Cerebellar cortex (tissue), 1 donor: Measurements from ENCODE around the gene KAT6B.
A peak's percentile ranks its signal among the peaks of the same experiment; 100 is the strongest.
"Not testable (repeated sequence)": the region's sequence is repeated elsewhere in the genome, so short reads cannot be mapped to it uniquely, and the experiment has no call there.

Experiments used
- DNase-seq: peaks from one replicate; pipeline ENCODE4 v3.0.0-alpha.2; 2015; ENCODE audit warnings: low spot score

Gene KAT6B

DNA sequence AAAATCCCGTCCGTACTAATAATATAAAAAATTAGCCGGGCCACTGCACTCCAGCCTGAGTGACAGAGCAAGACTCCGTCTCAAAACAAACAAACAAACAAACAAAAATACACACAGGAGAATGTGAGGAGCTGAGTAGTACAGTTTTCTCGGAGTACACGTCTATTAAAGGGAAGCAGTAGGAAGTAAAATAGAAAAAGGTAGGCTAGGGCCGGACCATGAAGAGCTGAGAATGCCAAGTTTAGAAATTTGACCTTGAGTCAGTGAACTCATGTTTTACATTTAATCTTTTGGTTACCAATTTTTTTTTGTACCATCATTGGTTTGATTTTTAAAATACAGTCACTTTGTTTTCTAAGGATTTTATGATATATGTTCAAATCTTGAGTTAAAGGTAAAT, 64.1 kb downstream of the KAT6B start:
- no peak for DNase-seq

DNA sequence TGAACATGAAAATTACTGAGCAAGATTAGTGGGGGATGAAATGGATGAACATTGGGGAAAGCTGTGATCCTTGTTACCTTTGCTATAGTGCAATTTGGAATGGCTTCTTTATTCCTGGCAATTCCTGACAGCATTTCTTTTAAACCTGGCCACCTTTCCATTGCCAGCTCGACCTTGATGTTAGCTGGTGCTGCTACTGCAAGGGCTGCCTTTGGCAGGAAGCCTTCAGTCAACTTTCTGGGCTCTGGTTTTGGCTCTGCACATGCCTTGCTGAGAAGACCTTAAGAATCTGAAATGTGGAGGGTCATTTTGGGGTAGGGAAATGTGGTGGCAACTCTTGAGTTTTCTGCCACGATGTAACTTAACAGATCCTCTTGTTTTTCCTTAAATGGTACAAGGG, 64.7 kb downstream of the KAT6B start:
- peak; percentile 78 for DNase-seq

DNA sequence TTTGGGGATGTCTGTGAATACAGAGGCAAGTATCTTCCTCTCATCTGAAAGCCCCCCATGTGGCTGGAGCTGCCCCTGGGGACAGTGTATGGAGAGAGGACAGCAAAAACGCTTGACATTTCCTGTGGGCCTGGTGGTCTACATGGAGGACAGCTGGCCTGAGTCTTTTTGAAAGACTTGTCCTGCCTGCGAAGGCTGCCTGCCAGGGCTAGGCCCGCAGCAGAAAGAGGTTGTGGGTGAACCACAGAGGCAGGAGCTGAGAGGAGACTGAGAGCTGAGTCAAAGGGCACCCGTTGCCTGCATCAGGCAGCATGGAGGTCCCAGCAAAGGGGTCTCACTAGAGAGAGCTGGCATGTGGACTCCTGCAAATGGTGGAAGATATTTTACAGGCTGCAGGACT, 66.4 kb downstream of the KAT6B start:
- DNase-seq, result no peak

DNA sequence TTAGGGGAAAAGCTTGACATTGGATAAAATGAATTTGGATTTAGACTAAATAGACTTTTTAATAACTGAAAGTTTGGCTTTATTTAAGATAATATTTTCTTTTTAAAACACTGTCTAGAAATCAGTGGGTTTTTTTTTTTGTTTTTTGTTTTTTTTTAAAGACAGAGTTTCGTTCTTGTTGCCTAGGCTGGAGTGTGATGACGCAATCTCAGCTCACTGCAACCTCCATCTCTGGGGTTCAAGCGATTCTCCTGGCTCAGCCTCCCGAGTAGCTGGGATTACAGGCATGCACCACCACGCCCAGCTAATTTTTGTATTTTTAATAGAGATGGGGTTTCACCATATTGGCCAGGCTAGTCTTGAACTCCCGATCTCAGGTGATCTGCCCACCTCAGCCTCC, 66.9 kb downstream of the KAT6B start:
- DNase-seq, result not testable (repeated sequence)

DNA sequence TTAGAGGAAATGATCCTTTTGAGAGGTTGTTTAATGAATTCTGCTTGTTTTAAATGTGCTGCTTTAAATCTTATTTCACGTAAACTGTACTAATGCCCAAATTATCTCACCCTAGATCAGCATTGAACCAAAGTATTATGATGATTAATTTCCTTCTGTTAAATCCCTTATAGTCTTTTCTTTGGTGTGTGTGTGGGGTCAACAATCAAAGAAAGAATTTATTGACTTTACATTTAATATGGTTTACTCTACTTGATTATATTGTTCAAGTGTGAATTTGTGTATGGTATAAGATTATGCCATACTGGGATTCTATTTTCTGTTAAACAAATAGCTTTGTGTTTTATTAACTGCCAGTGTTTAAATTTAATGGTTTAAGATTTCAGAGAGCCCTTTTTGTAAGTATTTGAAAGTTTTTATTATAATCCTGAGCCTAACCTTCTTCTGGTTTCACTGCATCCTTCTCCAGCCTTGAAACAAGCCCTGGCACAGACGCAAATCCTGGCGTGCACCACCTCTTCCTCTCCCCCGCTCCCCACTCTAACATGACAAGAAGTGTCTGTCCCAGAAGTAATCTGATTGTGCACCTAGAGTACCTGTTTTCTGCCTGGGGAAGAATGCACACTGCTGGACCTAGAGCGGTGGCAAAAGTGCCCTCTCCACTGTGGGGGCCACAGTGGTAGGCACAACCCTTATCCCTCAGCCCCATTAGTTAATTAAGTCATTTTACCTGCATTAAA, 70.6 kb downstream of the KAT6B start:
- DNase-seq, result peak; percentile 22

DNA sequence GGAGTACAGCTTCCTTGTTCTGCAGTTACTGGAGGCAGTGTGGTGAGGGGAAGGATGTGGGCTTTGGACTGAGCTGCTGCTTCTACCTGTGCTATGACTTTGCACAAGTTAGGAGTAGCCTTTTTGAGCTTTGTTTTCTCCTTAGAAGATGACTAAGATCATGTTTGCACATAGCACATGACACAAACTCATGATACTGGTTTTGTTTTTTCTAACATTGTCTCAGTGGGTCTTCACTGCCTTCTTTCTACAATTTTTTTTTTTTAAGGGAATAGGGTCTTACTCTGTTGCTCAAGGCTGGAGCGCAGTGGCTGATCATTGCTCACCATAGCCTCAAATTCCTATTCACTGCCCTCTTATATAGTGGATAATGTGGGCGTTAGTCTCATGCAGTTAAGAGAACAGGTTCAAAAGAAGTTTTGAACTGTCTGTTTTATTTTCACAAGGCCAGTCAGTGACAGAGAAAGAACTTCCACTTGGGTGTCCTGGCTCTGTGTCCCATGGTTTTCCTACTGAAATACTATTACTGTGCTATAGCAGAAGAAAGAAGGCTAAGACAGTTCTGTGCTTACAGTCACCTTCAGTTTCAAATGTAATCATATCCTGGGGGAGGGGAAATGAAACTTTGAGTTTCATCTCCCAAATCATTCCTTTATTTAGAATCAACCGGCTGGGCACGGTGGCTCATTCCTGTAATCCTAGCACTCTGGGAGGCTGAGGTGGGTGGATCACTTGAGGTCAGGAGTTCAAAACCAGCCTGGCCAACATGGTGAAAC, 72.0 kb downstream of the KAT6B start:
- no peak for DNase-seq

DNA sequence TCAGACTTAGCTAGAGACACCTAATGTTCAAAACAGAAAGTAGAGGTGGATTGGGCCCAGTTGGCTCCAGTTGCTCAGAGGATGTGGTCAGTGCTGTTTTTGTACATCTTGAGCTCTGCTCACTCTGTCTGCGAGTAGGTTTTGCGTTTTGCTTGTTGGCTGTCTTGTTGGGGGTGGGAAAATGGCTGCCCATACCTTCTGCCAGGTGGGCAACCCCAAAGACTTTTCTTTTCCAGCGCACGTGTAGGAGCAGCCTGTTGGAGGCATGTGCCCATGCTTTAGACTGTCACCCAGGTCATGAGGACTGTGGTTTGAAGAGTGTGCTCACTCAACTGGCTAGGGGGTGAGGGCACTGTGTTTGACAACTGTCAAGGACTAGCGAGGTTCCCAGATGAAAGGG, 73.9 kb downstream of the KAT6B start:
- DNase-seq, result no peak

DNA sequence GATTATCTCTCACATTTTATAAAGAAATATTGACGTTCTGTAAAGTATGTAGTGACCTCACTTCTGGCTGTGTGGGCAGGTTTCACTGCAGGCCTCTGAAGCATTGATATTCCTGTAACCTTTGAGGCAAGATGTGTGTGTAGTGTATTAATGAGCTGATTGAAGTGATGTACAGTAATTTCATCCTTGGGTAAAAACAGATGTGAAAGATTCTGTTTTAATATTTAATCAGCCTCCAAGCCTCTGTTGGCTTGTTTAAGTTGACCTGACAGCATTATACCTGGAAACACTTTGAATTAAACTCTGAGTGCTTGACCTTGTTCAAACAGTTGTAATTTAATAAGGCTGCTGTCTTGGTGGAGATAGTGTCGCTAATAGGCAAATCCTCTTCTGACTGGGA, 74.9 kb downstream of the KAT6B start:
- no peak for DNase-seq

DNA sequence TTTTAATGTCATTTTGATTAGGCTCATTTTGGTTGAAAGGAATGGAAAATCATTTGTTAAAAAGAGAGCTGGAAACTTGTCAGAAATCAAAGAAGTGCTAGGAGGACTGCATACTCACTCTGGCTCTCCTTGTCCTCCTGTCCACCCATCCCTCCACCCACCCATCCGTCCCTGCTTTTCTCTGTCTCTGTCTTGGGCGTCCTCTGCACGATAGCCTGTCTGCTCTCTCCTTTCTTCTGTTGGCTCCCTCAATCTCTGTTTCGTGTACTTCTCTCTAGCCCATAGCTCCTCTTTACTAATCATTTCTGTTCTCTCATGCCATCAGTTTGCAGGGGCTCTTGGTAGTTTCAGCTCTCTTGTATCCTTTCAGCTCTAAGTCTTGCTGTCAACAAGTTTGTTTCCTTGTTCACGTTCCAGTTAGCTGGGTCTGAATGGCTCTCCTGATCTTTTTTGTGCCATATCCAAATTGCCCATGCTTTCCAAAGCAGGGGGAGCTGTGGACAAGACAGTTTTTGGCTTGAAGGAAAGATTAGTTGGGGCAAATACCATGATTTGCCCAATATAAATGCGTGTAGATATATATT, 75.6 kb downstream of the KAT6B start:
- DNase-seq, result no peak

DNA sequence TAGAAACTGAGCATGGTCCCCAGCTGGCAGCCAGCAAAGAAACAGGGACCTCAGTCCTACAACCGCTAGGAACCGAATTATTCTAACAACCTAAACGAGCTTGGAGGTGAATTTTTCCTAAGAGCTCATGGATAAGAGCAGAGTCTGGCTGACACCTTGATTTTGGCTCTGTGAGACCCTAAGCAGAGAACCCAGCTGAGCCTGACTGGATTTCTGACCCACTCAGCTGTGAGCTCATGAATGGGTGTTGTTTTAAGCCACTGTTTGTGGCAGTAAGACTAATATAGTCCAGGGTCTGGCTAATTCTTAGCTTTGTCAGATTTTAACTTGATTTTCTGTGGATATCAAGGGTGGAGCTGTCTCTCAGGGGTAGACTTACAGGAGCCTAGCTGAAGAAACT, 77.1 kb downstream of the KAT6B start:
- DNase-seq, result no peak

DNA sequence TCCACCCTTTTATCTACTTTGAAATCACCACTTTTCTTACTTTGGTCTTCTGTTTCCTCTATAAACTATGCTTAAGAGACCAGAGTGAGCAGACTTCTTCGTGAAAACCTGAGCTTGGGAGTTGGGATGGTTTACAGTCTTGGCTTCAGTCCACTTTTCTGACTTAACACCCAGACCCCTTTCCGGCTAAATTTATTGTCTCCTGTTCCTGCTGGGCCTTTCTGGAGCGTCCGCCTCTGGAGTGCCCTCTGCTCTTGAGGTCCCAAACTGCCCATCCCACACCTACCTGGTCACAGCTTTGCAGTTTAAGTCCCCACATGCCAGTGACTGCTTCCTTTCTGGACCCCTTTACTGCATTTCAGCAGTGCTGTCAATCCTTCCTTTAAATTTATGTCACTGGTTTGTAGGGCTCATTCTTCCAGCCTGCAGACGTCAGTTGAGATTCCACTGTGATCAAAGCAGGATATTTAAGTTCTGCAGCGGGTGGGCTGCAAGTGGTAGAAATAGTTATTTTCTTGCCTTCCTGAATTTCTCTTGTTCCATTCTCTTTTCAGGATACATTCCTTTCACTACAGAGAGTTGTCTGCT, 80.3 kb downstream of the KAT6B start:
- DNase-seq, result no peak

DNA sequence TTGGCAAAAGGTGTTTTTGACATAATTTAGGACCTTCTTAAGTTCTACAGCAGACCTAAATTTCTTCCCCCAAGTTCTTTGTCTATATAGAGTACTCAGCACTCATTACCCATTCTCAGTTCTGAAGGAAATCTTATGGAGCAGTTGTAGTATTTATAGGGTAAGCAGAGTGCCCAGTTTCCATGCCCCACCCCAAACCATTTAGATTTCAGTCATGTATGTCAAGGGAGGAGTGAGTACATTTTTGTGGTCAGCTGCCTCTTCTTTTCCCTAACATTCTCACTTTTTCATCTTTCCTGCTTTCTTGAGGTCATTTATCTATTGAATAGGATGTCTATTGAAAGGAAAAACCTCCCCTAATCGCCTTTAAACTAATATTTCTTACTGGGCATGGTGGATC, 83.3 kb downstream of the KAT6B start:
- DNase-seq, result no peak

DNA sequence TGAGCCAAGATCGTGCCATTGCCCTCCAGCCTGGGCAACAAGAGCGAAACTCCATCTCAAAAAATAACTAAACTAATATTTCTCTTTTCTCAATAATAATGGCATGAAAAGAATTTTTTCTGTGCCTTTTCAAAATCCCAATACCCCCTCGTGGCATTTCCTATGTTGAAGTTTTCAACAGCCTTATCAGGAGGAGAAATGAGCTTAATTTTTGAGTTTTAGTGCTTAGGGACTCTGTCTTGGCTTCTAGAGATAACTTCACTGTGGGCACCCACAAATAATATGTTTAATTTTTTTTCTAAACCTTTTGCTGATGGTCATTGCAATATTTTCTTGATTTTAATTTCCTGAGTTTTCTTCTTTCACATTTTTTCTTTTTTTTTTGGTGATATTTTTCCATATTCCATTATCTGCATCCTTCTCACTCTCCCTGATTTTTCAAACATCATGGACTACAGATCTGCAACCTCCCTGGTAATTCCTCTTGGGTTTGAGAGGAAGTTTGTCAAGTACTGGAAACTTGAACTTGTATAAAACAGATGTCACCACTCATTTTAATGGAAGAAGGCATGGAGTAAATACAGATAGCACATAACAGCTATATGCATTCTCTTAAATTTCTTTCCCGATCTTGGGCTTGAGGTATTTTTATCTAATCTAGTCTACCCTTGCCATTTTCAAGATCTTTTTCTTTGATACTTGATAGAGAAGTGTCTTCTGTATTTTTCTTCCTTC, 84.0 kb downstream of the KAT6B start:
- no peak for DNase-seq

DNA sequence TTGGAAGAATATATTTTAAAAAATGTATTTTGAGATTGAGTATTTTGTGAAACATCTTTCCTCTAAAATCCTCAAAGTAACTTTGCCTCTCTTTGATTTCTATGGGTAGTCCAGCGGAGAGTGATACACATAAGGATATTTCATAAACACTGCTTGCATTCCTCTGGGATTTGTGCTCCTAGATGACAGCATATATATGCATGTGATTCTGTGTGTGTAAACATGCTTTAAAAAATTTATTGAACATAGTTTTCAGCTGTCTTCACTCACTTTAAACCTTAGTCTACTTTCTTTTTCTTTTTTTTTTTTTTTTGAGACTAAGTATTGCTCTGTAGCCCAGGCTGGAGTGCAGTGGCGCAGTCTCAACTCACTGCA, 84.6 kb downstream of the KAT6B start:
- DNase-seq, result no peak

DNA sequence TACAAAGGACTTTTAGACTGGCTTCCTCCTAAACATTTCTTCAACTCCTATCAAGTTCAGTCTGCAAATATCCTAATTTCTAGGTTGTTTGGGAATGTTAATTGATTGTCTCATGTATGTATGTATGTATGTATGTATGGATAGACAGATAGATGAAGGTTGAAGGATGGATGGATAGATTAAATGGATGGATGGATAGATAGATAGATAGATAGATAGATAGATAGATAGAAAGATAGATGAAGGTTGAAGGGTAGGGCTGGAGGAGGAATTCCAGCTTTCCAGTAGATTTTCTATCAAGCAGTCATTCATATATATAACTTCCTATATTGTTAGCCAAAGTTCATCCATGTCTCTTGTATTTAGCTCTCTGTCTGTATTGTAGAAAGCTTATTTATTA, 85.8 kb downstream of the KAT6B start:
- DNase-seq, result no peak

DNA sequence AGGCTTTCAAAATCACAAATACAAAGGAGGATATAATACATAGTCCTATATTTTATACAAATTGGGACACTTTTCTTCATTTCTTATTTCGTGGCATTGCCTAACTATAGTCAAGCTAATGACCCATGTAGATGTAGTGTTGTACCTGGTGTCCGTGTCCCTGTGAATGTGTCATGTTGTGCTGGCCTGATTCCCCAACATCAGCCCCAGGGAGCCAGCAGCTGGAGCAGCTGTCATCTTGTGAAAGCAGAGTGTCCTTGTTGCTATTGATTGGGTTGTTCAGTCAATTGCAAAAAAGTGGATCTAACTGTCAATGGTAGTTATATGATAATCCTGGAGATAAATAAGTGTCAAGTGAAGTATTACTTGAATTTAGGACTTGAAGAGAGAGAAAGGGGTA, 86.3 kb downstream of the KAT6B start:
- DNase-seq, result no peak

DNA sequence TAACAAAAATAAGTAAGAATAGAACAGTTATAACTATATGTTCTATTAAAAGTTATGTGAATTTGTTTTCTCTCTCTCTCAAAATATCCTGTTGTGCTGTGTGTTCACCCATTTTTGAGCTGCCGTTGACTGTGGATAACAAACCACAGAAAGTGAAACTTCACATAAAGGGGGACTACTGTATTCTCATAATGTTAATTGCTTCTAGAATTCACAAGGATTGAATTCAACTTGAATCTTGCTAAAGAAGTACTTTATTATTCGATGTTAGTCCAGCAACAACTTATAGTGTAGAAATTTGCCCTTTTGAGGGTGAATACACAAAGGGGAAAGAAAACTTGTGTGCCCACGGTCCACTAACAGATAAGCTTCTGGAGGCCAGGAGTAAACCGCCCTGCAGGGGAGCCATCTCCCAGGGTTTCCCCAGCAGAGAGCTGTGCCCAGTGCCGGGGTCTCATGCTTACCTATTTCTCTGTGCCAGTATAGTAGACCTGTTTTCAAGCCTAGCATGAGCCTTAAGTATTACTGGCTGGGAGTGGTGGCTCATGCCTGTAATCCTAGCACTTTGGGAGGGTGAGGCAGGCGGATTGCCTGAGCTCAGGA, 87.1 kb downstream of the KAT6B start:
- no peak for DNase-seq

DNA sequence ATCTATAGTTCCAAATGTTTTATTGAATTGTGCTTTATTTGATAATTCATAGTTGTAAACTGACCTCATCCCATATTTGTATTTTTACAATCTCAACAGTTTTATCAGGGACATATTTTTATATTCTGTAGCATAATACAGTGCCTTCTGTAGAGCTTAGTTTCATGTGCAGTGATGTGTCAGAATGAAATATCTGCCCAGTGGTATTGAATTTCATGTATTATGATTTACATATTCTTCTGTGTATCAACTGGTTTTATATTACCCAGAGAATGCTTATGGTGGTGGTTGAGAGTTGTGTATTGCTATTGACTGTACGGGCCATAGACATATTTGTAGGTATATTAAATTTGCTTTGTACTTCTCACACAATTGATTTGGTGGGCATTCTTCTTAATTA, 89.9 kb downstream of the KAT6B start:
- DNase-seq, result no peak

DNA sequence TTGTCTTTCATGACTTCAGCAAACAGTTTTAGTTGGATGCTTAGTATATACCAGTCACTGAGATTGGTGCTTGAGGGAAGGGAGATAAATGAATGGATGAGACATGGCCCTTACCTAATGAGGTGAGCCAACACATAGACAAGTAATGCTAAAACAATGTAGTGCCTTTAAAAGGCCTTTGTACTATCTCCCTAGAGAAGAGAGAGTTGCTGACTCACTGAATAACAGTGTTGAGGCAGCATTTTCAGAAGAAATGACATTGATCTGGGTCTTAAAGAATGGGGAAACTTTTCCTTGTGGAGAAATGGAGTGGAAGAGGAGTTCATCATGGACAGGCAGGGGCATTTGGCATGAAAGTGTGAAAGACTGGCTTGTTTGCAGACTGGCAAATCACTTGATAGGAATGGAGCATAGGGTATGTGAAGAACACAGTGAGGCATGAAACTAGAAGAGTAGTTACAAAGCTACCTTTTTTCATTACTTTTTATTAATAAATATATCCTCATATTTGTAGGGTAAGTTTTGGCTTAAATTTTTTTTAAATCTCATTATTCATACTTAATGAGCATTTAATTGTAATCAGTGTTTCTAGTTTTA, 91.2 kb downstream of the KAT6B start:
- no peak for DNase-seq

DNA sequence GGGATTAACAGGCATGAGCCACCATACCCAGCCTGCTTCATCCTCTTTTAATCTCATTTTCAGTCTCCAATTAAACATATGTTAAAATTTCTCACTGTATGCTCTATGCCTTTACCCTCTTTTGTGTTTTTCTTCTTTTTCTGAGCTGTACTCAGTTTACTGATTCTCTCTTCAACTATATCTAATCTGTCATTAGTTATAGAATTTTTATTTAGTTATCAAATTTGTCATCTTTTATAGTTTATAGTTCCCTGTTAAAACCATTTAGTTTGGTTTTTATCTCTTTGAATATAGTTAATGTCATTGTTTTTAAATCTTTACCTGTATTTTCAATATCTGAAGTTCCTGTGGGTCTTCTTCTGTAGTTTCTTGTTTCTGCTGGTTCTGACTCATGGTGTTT, 93.3 kb downstream of the KAT6B start:
- DNase-seq, result no peak

DNA sequence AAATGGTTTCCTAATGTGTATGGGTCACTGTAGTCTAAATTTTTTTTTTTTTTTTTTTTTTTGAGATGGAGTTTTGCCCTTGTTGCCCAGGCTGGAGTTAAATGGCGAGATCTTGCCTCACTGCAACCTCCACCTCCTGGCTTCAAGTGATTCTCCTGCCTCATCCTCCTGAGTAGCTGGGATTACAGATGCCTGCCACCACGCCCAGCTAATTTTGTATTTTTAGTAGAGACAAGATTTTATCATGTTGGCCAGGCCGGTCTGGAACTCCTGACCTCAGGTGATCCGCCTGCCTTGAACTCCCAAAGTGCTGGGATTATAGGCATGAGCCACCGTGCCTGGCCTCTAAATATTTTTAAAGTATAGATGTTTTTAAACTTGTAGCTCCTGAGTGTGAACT, 94.7 kb downstream of the KAT6B start:
- not testable (repeated sequence) for DNase-seq

DNA sequence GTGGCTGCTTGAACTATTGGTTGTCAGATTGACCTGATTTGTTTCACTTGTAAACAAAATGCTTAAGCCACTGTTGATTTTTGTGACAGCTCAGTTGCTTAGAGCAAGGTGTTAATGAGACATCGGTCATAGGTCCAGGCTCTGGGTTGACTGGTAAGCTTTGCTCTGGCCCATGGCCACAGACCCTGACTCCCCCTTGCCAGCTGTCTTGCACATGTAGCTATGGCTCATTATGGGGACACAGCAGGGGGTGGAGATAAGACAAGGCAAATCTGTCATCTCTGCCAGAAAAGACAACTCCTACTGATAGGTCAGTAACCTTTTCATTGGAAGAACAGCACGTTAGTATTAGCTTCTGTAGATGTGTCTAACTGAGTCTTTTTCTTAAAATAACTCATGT, 95.3 kb downstream of the KAT6B start:
- DNase-seq, result peak; percentile 74
